T-helper 17 cell (primary cell): ENCODE measurements around the gene SMIM24. TPM values are rescaled to one million over a fixed set of nuclear protein-coding genes. Genes with fewer than 3 reads are reported as not detected.
"Not testable (repeated sequence)": the region's sequence is repeated elsewhere in the genome, so short reads cannot be mapped to it uniquely, and the experiment has no call there.

Experiments
- ATAC-seq: fragments of 150-1000 bp; cut with Tn5 transposase; 2 replicates; pipeline ENCODE4 v1.10.0; 2021; ENCODE audit warnings: mild to moderate bottlenecking, moderate library complexity
- DNase-seq, 3 donors: peaks; one replicate each; pipeline versions ENCODE4 v3.0.0 to v3.0.0-alpha.2; 2020 to 2021
- H3K9me3 ChIP-seq: one replicate; pipeline ENCODE4 v1.7.0; 2013; ENCODE audit warnings: low read length, mild to moderate bottlenecking; ENCODE audit not compliant: control insufficient read depth, poor library complexity, severe bottlenecking
- H3K27ac Mint-ChIP-seq: one replicate; pipeline ENCODE4 v1.8.0; 2022; ENCODE audit warnings: mild to moderate bottlenecking, moderate library complexity, mixed read lengths
- H3K27me3 Mint-ChIP-seq: one replicate; pipeline ENCODE4 v1.8.0; 2022; ENCODE audit warnings: mixed read lengths
- H3K36me3 Mint-ChIP-seq: one replicate; pipeline ENCODE4 v1.8.0; 2022; ENCODE audit warnings: low read depth, mixed read lengths
- H3K4me1 Mint-ChIP-seq: one replicate; pipeline ENCODE4 v1.8.0; 2022; ENCODE audit warnings: mild to moderate bottlenecking, mixed read lengths
- H3K4me3 Mint-ChIP-seq: one replicate; pipeline ENCODE4 v1.8.0; 2022; ENCODE audit warnings: mild to moderate bottlenecking, moderate library complexity, mixed read lengths
- total RNA-seq, 4 donors: library from RNA in 2 of 4; stranded (reverse) in 2 of 4; gene quantifications; one replicate each; pipeline ENCODE4 v1.2.3 and lab custom pipeline; 2022 to 2026

SMIM24 gene
- total RNA-seq, 2 donors from 2014 or later: not detected

DNA sequence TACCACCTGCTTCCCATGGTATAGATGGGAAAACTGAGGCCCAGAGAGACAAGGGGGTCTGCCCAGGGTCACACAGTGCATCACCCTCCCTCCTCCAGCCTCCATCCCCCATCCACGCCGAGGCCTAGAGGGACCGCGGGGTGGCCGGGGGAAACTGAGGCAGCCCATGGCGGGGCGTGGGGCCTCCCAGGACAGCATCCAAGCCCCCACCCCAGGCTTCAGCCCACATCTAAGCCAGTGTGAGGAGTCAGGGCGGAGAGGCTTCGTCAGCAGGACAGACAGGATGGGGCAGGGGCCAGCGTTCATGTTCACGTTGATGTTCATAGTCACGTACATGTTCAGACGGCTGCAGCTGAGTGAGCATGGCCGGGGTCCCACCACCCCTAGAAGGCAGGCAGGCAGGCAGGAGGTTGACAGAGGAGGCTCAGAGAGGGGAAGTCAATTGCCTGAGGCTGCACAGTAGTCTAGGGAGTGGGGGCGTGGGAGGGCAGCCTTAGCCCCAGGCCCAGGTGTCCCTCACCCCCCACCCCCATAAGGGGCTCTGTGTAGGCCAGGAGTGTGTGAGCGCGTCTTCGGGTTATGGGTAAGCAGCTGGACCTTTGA, 23.3 kb downstream of the SMIM24 start:
- H3K4me3 Mint-ChIP-seq: no peak overlapping the region
- DNase-seq: no peak
- no peak overlapping the region for H3K27ac Mint-ChIP-seq
- no peak for ATAC-seq
- no peaks in the 10 kb centered on the region for H3K9me3 ChIP-seq
- no peaks in the 10 kb centered on the region for H3K36me3 Mint-ChIP-seq
- no peaks in the 10 kb centered on the region for H3K27me3 Mint-ChIP-seq
- no peaks in the 10 kb centered on the region for H3K4me1 Mint-ChIP-seq

DNA sequence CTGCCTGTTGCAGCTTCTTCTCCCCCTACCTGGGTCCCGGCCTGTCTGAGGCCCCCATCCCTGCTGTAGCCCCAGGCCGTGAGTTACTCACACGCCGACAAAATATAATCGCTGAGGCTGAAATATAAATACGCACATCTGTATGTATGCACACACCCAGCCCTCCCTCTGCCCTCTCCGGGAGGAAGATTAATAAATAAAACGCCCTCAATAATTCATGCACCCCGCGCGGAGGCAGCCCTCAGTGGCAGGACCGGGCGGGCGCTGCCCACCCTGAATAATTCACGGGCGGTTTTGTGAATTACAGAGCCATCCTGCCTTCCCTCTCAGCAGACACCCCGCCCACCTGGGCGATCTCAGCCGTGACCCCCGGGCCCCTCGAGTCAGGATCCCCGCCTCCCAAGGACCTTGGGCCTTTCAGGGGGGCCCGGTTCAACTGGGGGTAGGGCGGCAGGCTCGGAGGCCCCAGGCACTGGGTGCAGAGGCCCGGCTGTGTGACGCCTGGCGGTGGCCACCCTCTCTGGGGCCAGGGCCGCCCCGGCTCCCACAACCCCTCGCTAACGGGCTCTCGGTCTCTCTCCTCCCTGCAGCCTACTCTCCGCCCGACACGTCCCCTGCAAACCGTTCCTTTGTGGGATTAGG, 24.2 kb downstream of the SMIM24 start:
- ATAC-seq (no peak), DNase-seq (no peak)
- no peaks in the 10 kb centered on the region for H3K9me3 ChIP-seq
- Mint-ChIP-seq H3K4me3 (no peak overlapping the region), H3K27me3 (no peaks in the 10 kb centered on the region), H3K4me1 (no peaks in the 10 kb centered on the region), H3K36me3 (no peaks in the 10 kb centered on the region), H3K27ac (no peak overlapping the region)

DNA sequence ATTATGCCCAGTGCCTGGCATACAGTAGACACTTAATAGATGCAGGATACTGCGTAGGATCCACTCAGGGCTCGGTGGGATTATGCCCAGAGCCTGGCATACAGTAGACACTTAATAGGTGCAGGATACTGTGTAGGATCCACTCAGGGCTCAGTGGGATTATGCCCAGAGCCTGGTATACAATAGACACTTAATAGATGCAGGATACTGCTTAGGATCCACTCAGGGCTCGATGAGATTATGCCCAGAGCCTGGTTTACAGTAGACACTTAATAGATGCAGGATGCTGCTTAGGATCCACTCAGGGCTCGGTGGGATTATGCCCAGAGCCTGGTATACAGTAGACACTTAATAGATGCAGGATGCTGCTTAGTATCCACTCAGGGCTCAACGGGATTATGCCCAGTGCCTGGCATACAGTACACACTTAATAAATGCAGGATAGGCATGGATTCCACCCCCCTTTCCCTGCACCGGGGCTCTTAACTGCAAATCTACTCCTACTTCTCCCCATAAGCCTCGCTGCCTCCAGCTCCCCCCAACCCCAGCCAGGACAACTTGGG, 24.9 kb downstream of the SMIM24 start:
- no peaks in the 10 kb centered on the region for H3K9me3 ChIP-seq
- H3K4me3 Mint-ChIP-seq: no peak overlapping the region
- no peaks in the 10 kb centered on the region for H3K4me1 Mint-ChIP-seq
- no peak overlapping the region for H3K27ac Mint-ChIP-seq
- ATAC-seq (no peak), DNase-seq (no peak)
- no peaks in the 10 kb centered on the region for H3K27me3 Mint-ChIP-seq
- no peaks in the 10 kb centered on the region for H3K36me3 Mint-ChIP-seq

DNA sequence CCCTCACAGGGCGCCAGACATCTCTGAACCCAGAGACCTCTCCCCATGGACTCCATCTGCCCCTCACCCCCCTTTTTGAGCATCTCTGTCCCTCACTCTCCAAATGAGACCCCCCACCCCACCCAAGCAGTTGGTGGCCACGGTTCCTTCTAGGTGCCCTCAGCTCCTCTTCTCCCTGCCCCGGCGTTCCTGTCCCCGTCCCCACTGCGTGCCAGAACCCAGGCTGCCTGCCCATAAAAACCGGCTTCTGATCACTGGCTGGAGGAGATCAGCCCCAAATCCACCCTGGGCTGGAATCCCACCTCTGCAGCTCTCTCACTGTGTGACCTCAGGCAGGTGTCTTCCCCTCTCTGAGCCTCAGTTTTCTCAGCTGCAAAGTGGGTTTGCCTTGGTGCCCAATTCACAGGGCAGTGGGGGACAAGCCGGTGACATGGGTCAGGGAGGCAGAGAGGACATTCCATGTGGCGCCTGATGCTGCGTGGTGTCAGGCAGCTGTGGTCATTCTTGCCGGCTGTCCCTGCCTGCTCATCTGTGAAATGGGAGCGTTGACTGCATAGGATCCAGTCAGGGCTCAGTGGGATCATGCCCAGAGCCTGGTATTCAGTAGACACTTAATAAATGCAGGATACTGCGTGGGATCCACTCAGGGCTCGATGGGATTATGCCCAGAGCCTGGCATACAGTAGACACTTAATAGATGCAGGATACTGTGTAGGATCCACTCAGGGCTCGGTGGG, 25.5 kb downstream of the SMIM24 start:
- DNase-seq: no peak

DNA sequence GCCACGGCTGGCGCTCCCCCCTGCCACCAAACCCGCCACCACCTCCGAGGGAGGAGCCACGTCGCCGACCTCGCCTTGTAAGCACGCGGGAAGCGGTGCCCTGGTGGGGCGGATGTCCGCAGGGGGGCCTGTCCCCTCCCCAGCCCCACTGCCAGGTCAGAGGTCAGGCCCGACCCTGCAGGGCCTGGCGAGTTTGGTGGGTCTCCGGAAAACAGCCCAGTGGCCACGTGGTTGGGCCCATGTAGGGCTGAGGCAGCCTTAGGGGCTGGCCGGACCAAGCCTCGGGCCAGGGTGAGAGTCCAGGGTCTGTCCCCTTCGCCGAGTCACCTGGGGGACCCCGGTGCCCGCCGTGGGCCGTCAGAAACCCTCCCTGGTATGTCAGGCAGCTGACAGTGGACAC, 26.5 kb downstream of the SMIM24 start:
- DNase-seq (no peak), ATAC-seq (no peak)
- Mint-ChIP-seq H3K27me3 (no peaks in the 10 kb centered on the region), H3K4me3 (no peak overlapping the region), H3K4me1 (no peaks in the 10 kb centered on the region), H3K36me3 (no peaks in the 10 kb centered on the region), H3K27ac (no peak overlapping the region)
- H3K9me3 ChIP-seq: no peaks in the 10 kb centered on the region

More for the DNA sequence above, 25.5 kb downstream of the SMIM24 start:
- Mint-ChIP-seq H3K36me3 (no peaks in the 10 kb centered on the region), H3K4me3 (no peak overlapping the region), H3K27me3 (no peaks in the 10 kb centered on the region), H3K27ac (no peak overlapping the region), H3K4me1 (no peaks in the 10 kb centered on the region)
- no peak for ATAC-seq
- no peaks in the 10 kb centered on the region for H3K9me3 ChIP-seq

DNA sequence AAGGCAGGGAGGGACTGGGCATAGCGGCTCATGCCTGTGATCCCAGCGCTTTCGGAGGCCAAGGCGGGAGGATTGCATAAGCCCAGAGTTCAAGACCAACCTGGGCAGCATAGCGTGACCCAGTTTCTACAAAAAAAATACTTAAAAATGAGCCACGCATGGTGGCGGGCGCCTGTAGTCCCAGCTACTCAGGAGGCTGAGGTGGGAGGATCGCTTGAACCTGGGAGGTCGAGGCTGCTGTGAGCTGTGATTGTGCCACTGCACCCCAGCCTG, 27.4 kb downstream of the SMIM24 start:
- not testable (repeated sequence) for H3K27me3 Mint-ChIP-seq, H3K27ac Mint-ChIP-seq, H3K4me3 Mint-ChIP-seq, ATAC-seq, H3K4me1 Mint-ChIP-seq, H3K9me3 ChIP-seq, H3K36me3 Mint-ChIP-seq, DNase-seq

DNA sequence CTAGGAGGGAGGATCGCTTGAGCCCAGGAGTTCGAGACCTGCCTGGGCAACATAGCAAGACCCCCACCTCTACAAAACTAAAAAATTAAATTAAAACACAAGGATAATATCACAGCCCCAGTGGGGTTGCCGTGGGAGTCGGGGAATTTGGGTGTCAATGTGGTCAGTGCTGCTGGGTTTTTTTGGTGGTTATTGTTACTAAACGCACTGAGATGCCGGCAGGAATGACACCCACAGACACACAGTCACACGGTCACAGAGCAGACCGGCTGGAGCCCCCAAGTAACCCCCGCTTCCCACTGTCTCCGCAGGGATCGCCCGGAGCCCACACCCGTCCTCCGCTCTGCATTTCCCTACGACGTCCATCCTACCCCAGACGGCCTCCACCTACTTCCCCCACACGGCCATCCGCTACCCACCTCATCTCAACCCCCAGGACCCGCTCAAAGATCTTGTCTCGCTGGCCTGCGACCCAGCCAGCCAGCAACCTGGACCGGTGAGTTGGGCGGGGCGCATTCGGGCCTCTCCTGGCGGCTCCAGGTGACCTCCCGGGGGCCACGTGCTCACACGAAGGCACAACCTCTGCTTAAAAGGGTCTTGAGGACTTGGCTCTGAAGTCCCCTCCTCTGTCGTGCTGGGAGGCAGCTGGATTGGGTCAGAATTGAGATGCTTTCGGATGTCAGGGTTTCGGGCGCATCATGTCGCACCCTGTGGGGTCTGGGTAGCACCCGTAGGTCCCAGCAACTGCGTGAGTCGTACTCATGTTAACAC, 28.0 kb downstream of the SMIM24 start:
- DNase-seq (no peak), ATAC-seq (no peak)
- no peaks in the 10 kb centered on the region for H3K27me3 Mint-ChIP-seq
- H3K9me3 ChIP-seq: no peaks in the 10 kb centered on the region
- no peaks in the 10 kb centered on the region for H3K36me3 Mint-ChIP-seq
- H3K4me3 Mint-ChIP-seq: no peak overlapping the region
- no peaks in the 10 kb centered on the region for H3K4me1 Mint-ChIP-seq
- no peak overlapping the region for H3K27ac Mint-ChIP-seq

DNA sequence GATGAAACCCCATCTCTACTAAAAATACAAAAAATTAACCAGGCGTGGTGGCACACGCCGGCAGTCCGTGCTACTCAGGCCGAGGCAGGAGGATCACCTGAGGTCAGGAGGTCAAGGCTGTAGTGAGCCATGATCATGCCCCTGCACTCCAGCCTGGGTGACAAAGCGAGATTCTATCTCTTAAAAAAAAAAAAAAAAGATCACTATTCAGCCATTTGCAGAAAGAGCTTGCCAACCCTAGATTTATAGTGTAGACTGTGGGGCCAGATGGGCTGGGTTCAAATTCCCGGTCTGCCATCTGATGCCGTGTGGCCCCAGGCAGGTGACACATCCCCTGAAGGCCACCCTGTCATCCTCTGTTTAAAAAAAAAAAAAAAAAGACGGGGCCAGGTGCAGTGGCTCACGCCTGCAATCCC, 28.9 kb downstream of the SMIM24 start:
- H3K27me3 Mint-ChIP-seq: no peaks in the 10 kb centered on the region
- no peaks in the 10 kb centered on the region for H3K9me3 ChIP-seq
- no peak for DNase-seq
- H3K36me3 Mint-ChIP-seq: no peaks in the 10 kb centered on the region
- no peak overlapping the region for H3K27ac Mint-ChIP-seq
- no peak for ATAC-seq
- no peaks in the 10 kb centered on the region for H3K4me1 Mint-ChIP-seq
- no peak overlapping the region for H3K4me3 Mint-ChIP-seq

DNA sequence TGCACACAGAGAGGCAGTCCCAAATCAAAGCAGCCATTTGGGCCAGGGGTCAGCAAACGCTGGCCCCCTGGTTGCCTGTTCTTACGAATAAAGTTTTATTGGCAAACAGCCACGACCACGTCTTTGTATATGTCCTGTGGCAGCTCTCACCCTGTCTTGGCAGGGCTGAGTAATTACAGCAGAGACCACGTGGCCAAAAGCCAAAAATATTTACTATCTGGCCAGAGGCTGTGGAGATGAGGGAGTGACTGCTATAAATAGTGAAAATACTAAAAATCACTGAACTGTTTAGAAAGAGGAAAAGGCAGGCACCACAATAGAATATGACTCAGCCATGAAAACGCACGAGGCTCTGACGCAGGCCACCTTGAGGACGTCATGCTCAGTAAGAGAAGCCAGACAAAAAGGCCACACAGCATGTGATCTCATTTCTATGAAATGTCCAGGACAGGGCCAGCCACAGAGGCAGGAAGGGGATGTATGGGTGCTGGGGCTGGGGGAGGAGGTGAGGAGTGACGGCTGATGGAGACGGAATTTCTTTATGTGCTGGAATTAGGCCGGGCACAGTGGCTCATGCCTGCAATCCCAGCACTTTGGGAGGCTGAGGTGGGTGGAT, 29.4 kb downstream of the SMIM24 start:
- no peaks in the 10 kb centered on the region for H3K27me3 Mint-ChIP-seq
- no peaks in the 10 kb centered on the region for H3K9me3 ChIP-seq
- ATAC-seq (no peak), DNase-seq (no peak)
- no peak overlapping the region for H3K4me3 Mint-ChIP-seq
- H3K36me3 Mint-ChIP-seq: no peaks in the 10 kb centered on the region
- no peak overlapping the region for H3K27ac Mint-ChIP-seq
- H3K4me1 Mint-ChIP-seq: peaks cover 2% of the 10 kb centered on the region

DNA sequence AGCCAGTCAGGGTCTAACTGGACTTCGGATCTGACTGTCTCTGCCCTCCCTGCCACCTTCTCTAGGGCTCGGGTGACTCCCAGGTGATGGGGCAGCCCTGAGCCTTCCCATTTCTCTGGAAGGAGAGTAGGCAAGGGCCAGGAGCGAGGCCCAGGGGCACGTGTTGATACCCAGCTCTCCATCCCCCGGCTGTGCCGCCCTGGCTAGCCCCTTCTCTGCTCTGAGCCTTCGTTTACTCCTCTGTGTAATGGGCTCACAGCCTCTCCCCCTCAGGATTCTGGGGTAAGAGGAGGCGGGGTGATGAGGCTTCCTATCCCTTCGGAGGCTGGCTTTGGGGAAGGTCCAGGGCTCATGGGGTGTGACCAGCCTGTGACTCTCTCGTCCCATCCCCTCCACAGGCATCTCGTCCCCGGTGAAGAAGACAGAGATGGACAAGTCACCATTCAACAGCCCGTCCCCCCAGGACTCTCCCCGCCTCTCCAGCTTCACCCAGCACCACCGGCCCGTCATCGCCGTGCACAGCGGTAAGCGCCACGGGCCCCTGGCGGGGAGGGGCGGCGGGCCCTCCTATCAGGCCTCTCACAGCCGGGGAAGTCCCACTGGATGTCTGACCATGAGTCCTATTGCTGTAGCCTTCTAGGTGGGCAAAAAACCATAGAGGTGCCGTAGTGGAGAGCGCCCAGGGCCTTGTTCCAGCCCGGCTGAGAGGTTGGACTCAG, 31.6 kb downstream of the SMIM24 start:
- ATAC-seq (no peak), DNase-seq (no peak)
- peaks cover 2% of the 10 kb centered on the region for H3K4me1 Mint-ChIP-seq
- no peaks in the 10 kb centered on the region for H3K9me3 ChIP-seq
- no peak overlapping the region for H3K4me3 Mint-ChIP-seq
- no peak overlapping the region for H3K27ac Mint-ChIP-seq
- H3K36me3 Mint-ChIP-seq: no peaks in the 10 kb centered on the region
- no peaks in the 10 kb centered on the region for H3K27me3 Mint-ChIP-seq

DNA sequence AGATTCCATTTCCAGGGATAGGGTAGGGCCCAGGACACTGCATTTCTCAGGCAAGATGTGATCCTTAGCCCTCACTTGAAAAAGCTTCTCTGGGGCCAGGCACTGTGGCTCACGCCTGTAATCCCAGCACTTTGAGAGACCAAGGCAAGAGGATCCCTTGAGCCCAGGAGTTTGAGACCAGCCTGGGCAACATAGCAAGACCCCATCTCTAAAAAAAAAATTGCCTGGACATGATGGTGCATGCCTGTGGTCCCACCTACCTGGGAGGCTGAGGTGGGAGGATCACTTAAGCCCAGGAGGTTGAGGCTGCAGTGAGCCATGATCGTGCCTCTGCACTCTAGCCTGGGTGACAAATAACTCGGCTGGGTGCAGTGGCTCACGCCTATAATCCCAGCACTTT, 33.7 kb downstream of the SMIM24 start:
- not testable (repeated sequence) for H3K4me1 Mint-ChIP-seq, DNase-seq, H3K36me3 Mint-ChIP-seq, H3K27ac Mint-ChIP-seq, H3K27me3 Mint-ChIP-seq, H3K4me3 Mint-ChIP-seq, H3K9me3 ChIP-seq, ATAC-seq

DNA sequence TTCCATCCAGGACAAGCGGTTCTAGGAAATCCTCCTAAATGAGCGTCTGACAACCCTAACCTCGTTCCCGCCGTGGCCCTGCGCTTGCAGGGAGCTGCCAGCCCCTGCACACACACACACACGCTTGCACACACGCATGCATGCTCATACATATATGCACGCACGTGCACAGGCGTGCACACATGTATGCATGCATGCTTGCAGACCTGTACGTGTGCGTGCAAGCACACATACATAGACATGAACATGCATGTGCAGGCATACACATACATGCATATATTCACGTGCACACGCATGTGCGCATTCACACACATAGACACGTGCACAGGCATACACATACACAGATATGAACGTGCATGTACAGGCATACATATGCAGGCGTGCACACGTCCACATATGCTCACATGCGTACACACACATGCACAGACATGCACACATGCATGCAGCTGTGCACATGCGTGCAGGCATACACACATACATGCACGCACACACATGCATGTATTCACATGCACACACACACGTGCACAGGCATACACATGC, 35.6 kb downstream of the SMIM24 start:
- no peak overlapping the region for H3K4me3 Mint-ChIP-seq
- no peak overlapping the region for H3K27ac Mint-ChIP-seq
- H3K4me1 Mint-ChIP-seq: peaks cover 4% of the 10 kb centered on the region
- no peaks in the 10 kb centered on the region for H3K9me3 ChIP-seq
- DNase-seq (no peak), ATAC-seq (no peak)
- H3K36me3 Mint-ChIP-seq: no peaks in the 10 kb centered on the region
- H3K27me3 Mint-ChIP-seq: no peaks in the 10 kb centered on the region
